GM12878 (cell line): Measurements from ENCODE around the gene ZNF526. TPM values are rescaled to one million over a fixed set of nuclear protein-coding genes. Genes with fewer than 3 reads are reported as not detected.

Experiments
- ATAC-seq: fragments of 200-7000 bp; cut with Tn5 transposase; 3 replicates; pipeline ENCODE4 v1.9.1; 2020; ENCODE audit warnings: mild to moderate bottlenecking, moderate library complexity
- BruUV-seq: library from RNA; stranded (reverse); fragments of 400-500 nt; replicated peaks from 2 replicates; lab custom pipeline; 2021; lab: Mats Ljungman, UMichigan
- CTCF ChIA-PET: fragments of 300-600 bp; sonication (Branson Sonifier 250); formaldehyde crosslinking; extraction: SDS; loops from one replicate; lab custom pipeline; 2021; ENCODE audit warnings: inconsistent platforms; lab: Yijun Ruan, JAX
- POLR2A ChIA-PET: fragments of 350-600 bp; formaldehyde crosslinking; extraction: SDS; loops from one replicate; lab custom pipeline; 2021; ENCODE audit warnings: inconsistent platforms; lab: Charles Lee
- RAD21 ChIA-PET: fragments of 300-600 bp; sonication (Branson Sonifier 250); formaldehyde crosslinking; loops from one replicate; lab custom pipeline; 2023; ENCODE audit warnings: antibody characterized with exemption; ENCODE audit not compliant: unreplicated experiment; lab: Charles Lee
- SMC1A ChIA-PET: fragments of 300-600 bp; sonication (Branson Sonifier 250); formaldehyde crosslinking; loops from one replicate; lab custom pipeline; 2023; ENCODE audit not compliant: unreplicated experiment, uncharacterized antibody; lab: Charles Lee
- DNase-seq: peaks from one replicate; pipeline ENCODE4 v3.0.0-alpha.2; 2011; ENCODE audit warnings: low read depth, low spot score
- FAIRE-seq: peaks from 3 replicates; lab custom pipeline; 2011; peaks lifted over from hg19 to GRCh38; lab: Jason Lieb, UNC
- H2AFZ ChIP-seq: 2 replicates; pipeline ENCODE4 v1.6.0; 2011; ENCODE audit warnings: low read depth, low read length, control low read depth; ENCODE audit not compliant: control insufficient read depth
- H3K27ac ChIP-seq: 2 replicates; pipeline ENCODE4 v1.5.1; 2011; ENCODE audit warnings: control low read depth; ENCODE audit not compliant: control insufficient read depth, insufficient read depth
- H3K27me3 ChIP-seq, 2 experiments: replicated peaks in 1 of 2; 2 replicates each; pipeline versions ENCODE4 v1.6.0 to v1.6.1; 2011; ENCODE audit warnings: low read length in 1 of 2; ENCODE audit not compliant: control insufficient read depth in 2 of 2, insufficient read depth in 2 of 2
- H3K36me3 ChIP-seq, 2 experiments: 2 replicates each; pipeline ENCODE4 v1.5.1; 2011; ENCODE audit warnings: low read length in 1 of 2; ENCODE audit not compliant: control insufficient read depth in 2 of 2, insufficient read depth in 2 of 2
- H3K4me1 ChIP-seq: 2 replicates; pipeline ENCODE4 v1.6.1; 2011; ENCODE audit warnings: mild to moderate bottlenecking, low read length, moderate library complexity, mixed read lengths; ENCODE audit not compliant: control insufficient read depth, insufficient read depth
- H3K4me2 ChIP-seq: 2 replicates; pipeline ENCODE4 v1.6.0; 2011; ENCODE audit warnings: control low read depth; ENCODE audit not compliant: control insufficient read depth, insufficient read depth
- H3K4me3 ChIP-seq: fragments of 200-600 bp; sonication (generic); 2 replicates; pipeline ENCODE4 v1.5.1; 2016
- H3K79me2 ChIP-seq: 2 replicates; pipeline ENCODE4 v1.6.0; 2011; ENCODE audit warnings: low read length; ENCODE audit not compliant: control insufficient read depth, insufficient read depth
- H3K9ac ChIP-seq: 2 replicates; pipeline ENCODE4 v1.8.0; 2011; ENCODE audit warnings: low read length, control low read depth, mixed read lengths; ENCODE audit not compliant: control insufficient read depth, insufficient read depth
- H3K9me3 ChIP-seq: replicated peaks from 3 replicates; pipeline ENCODE4 v1.5.1; 2011; ENCODE audit warnings: mild to moderate bottlenecking, low read length; ENCODE audit not compliant: control insufficient read depth, insufficient read depth
- H4K20me1 ChIP-seq: 2 replicates; pipeline ENCODE4 v1.6.0; 2011; ENCODE audit not compliant: control insufficient read depth, insufficient read depth
- CHD4 ChIP-seq: fragments of 200-600 bp; sonication (generic); IDR thresholded peaks from 2 replicates; pipeline ENCODE4 v1.6.1; 2016; ENCODE audit warnings: mild to moderate bottlenecking
- SMAD1 ChIP-seq: fragments of 450-650 bp; IDR thresholded peaks from 2 replicates; pipeline ENCODE4 v1.6.1; 2018; ENCODE audit warnings: mild to moderate bottlenecking, low read depth; ENCODE audit not compliant: partially characterized antibody
- STAT3 ChIP-seq: IDR thresholded peaks from 2 replicates; pipeline ENCODE4 v1.6.1; 2011; ENCODE audit warnings: low read depth, low read length, improper control_type of control experiment
- ZNF384 ChIP-seq: IDR thresholded peaks from 2 replicates; pipeline ENCODE4 v1.6.1; 2012; ENCODE audit warnings: low read depth, mild to moderate bottlenecking, low read length, improper control_type of control experiment, borderline replicate concordance
- WGBS: methylation state at CpG from one replicate; pipeline ENCODE4 v1.1.6; 2016; ENCODE audit warnings: low lambda C conversion rate; ENCODE audit not compliant: insufficient replicate concordance, insufficient coverage; ENCODE audit errors: missing lambda C conversion rate; 5-methylcytosine and 5-hydroxymethylcytosine counted together
- in situ Hi-C: fragments of 300-500 bp; cut with MboI; formaldehyde crosslinking; loops from 9 replicates; pipeline ENCODE4 v1.14.3; 2018; ENCODE audit warnings: mixed read lengths
- intact Hi-C: fragments of 100-400 bp; cut with micrococcal nuclease; formaldehyde crosslinking; loops from one replicate; pipeline ENCODE4 v1.14.2; 2022; ENCODE audit not compliant: unreplicated experiment
- polyA plus RNA-seq, 11 experiments: library from polyadenylated mRNA; depleted of rRNA in 4 of 11; unstranded in 6 of 11; stranded (reverse) in 5 of 11; fragments of >200 nt; fragmentation: Nextera tagmentation in 4 of 11; fragmentation: Illumina TruSeq in 1 of 11; extraction: Ambion mirVana in 4 of 11; extraction: Trizol in 1 of 11; gene quantifications; 1 replicate in 1 of 11; 2 replicates in 10 of 11; pipeline versions ENCODE4 v1.2.1 to v1.2.3, GENCODE V29; 2011 to 2016; ENCODE audit warnings: inconsistent platforms in 2 of 11, missing spikeins in 2 of 11, low read depth in 1 of 11
- total RNA-seq, 4 experiments: library from RNA; depleted of rRNA in 3 of 4; stranded (reverse); fragments of >200 nt in 3 of 4; fragmentation: Illumina TruSeq in 1 of 4; extraction: Trizol in 1 of 4; gene quantifications; 2 replicates each; pipeline versions ENCODE4 v1.2.1 to v1.2.3, GENCODE V29; 2013 to 2021

Gene ZNF526
- total and polyA plus RNA-seq, 10 of the 15 experiments (the other 5 are each of a cell fraction or from before 2014, with no cell fraction given) = 1.8 to 18.3 (median 5.5) TPM

- Histone ChIP-seq H3K9ac (no peak overlapping the region), H3K79me2 (peaks cover 43% of the 10 kb centered on the region), H3K36me3 (peaks cover 0 to 7% of the 10 kb centered on the region in 2 experiments; a peak in 2 of 4 replicates), H3K27me3 (no peaks in the 10 kb centered on the region), H3K27ac (no peak overlapping the region), H3K4me1 (peaks cover 18% of the 10 kb centered on the region), H3K4me2 (peak overlapping the region; percentile 91), H4K20me1 (no peaks in the 10 kb centered on the region), H2AFZ (no peak overlapping the region), H3K4me3 (no peak overlapping the region), H3K9me3 (no peaks in the 10 kb centered on the region)
- ChIA-PET SMC1A (interaction anchor here (0.9 to 1.9 kb wide), 3 partner anchors 9 to 31 kb away, joined by 3 to 13 read pairs (median 3); partner anchors contain the start of gene GSK3A), RAD21 (interaction anchor here (1.9 kb wide), 1 partner anchor 28 kb away, joined by 5 read pairs; no protein-coding TSS in a partner anchor), CTCF (interaction anchor here (0.6 to 2.3 kb wide), 4 partner anchors 18 to 48 kb away, joined by 3 to 19 read pairs (median 4); partner anchors contain the start of gene CIC), POLR2A (interaction anchor here (0.5 to 1.8 kb wide), 5 partner anchors 8 to 57 kb away, joined by 3 to 13 read pairs (median 5); partner anchors contain the start of genes CIC and GSK3A)
- no peak for DNase-seq
- intact Hi-C loops = no loop called here
- no peak for FAIRE-seq
- in situ Hi-C loops = no loop called here
- TF ChIP-seq STAT3 (no peak), CHD4 (no peak), ZNF384 (peak; percentile 26; the same call in 1 of the 2 replicates), SMAD1 (no peak)
- WGBS = 44% methylated on average over 17 of the region's 19 CpGs
- no peak for ATAC-seq
- BruUV-seq = no TSS peak
Observed at GRCh38 chr19:42250666-42251531, 30.8 kb downstream of the ZNF526 start.
